Psoas muscle (tissue), 8 donors: ENCODE data around the gene EHMT1. TPM values are rescaled to one million over a fixed set of nuclear protein-coding genes. Genes with fewer than 3 reads are reported as not detected.

Experiments used
- ATAC-seq, 4 donors: fragments of 200-7000 bp; cut with Tn5 transposase; one replicate each; pipeline ENCODE4 v1.9.1; 2020; ENCODE audit warnings: moderate library complexity in 3 of 4, mild to moderate bottlenecking in 2 of 4
- DNase-seq, 2 donors: peaks; one replicate each; pipeline ENCODE4 v3.0.0-alpha.2; 2020
- H3K27ac ChIP-seq: fragments of 200-600 bp; one replicate; pipeline ENCODE4 v1.8.0; 2022
- H3K27me3 ChIP-seq, 3 donors: fragments of 200-600 bp in 1 of 3; one replicate each; pipeline versions ENCODE4 v1.6.1 to v1.8.0; 2013 to 2022; ENCODE audit warnings: low read length in 2 of 3, mild to moderate bottlenecking in 2 of 3, moderate library complexity in 1 of 3; ENCODE audit not compliant: insufficient read depth in 3 of 3
- H3K36me3 ChIP-seq, 2 donors: fragments of 200-600 bp in 1 of 2; one replicate each; pipeline versions ENCODE4 v1.6.1 to v1.8.0; 2013 to 2022; ENCODE audit warnings: low read depth in 1 of 2, mild to moderate bottlenecking in 1 of 2, moderate library complexity in 1 of 2; ENCODE audit not compliant: insufficient read depth in 1 of 2
- H3K4me1 ChIP-seq: fragments of 200-600 bp; one replicate; pipeline ENCODE4 v1.8.0; 2022
- H3K4me3 ChIP-seq: fragments of 200-600 bp; one replicate; pipeline ENCODE4 v1.8.0; 2022; ENCODE audit warnings: mild to moderate bottlenecking
- H3K9me3 ChIP-seq: fragments of 200-600 bp; one replicate; pipeline ENCODE4 v1.8.0; 2022
- CTCF ChIP-seq: fragments of 200-600 bp; IDR thresholded peaks from one replicate; pipeline ENCODE4 v1.8.0; 2022; ENCODE audit warnings: antibody characterized with exemption
- WGBS, 3 donors: extraction: QIAGEN DNeasy Blood & Tissue Kit; methylation state at CpG; one replicate each; pipeline versions ENCODE4 v1.1.6 to v1.1.7; 2013; 5-methylcytosine and 5-hydroxymethylcytosine counted together
- intact Hi-C, 2 donors: fragments of 100-400 bp; cut with DNase I; formaldehyde crosslinking; loops; one replicate each; pipeline versions ENCODE4 v1.11.0 to v1.14.2; 2022
- polyA plus RNA-seq, 3 donors: library from polyadenylated mRNA; stranded (reverse); fragments of 200-250 nt; gene quantifications; one replicate each; pipeline ENCODE4 v1.2.3, GENCODE V29; 2013
- total RNA-seq, 4 donors: library from RNA; stranded (reverse); fragmentation: NEBNext Ultra II Directional in 2 of 4; extraction: Animal tissue kit (Norgen Biotek cat#: 25700) in 2 of 4; gene quantifications; one replicate each; pipeline versions ENCODE4 v1.2.1 to v1.2.4, GENCODE V29; 2021 to 2023
- donor health status: healthy with polysubstance abuse.
- donor health status: DM: no; HTN: no; CAD: no; lungs with moderate emphysema.
- donor health status: Bipolar disorder and iron deficiency.
- donor health status: healthy.
- donor health status: DM: yes; HTN: yes; CAD: no.
- donor health status: DM: no; HTN: no; CAD: no.
- donor health status: DM: no; HTN: no; CAD: no.
- donor health status: DM: yes; HTN: yes; CAD: no.

The EHMT1 gene
- total and polyA plus RNA-seq, 7 donors = 29.0 to 49.6 (median 31.2) TPM

GRCh38 chr9:137674307-137674975, 55.6 kb downstream of the EHMT1 start:
- Histone ChIP-seq H3K4me1 (peaks cover 25% of the 10 kb centered on the region), H3K27me3 (no peaks in the 10 kb centered on the region), H3K4me3 (no peak overlapping the region), H3K27ac (no peak overlapping the region), H3K9me3 (no peaks in the 10 kb centered on the region), H3K36me3 (no peaks in the 10 kb centered on the region)
- ATAC-seq (no peak), DNase-seq (no peak)
- TF ChIP-seq CTCF = no peak
- intact Hi-C loops = loop anchor here in 1 of 2 donors (5.0 kb wide), 1 partner anchor 98 kb away; no protein-coding TSS in a partner anchor
- 59 to 75% (median 70%) methylated on average over 15 of the region's 15 CpGs for WGBS, 3 donors

GRCh38 chr9:137674976-137675320, 56.1 kb downstream of the EHMT1 start:
- 86 to 91% (median 89%) methylated on average over 5 of the region's 5 CpGs for WGBS, 3 donors
- Histone ChIP-seq H3K27ac (no peak overlapping the region), H3K27me3 (no peaks in the 10 kb centered on the region), H3K4me1 (peaks cover 25% of the 10 kb centered on the region), H3K36me3 (no peaks in the 10 kb centered on the region), H3K4me3 (no peak overlapping the region), H3K9me3 (no peaks in the 10 kb centered on the region)
- no peak for TF ChIP-seq CTCF
- ATAC-seq (no peak), DNase-seq (no peak)
- intact Hi-C loops = loop anchor here in 1 of 2 donors (5.0 kb wide), 1 partner anchor 97 kb away; no protein-coding TSS in a partner anchor

- intact Hi-C loops = no loop called here
- DNase-seq = no peak
- no peak for TF ChIP-seq CTCF
- WGBS, 3 donors = 91 to 95% (median 95%) methylated on average over 12 of the region's 12 CpGs
- Histone ChIP-seq H3K27ac (no peak overlapping the region), H3K9me3 (no peaks in the 10 kb centered on the region), H3K27me3 (no peaks in the 10 kb centered on the region), H3K4me1 (peaks cover 26% of the 10 kb centered on the region), H3K4me3 (no peak overlapping the region), H3K36me3 (no peaks in the 10 kb centered on the region)
- ATAC-seq = no peak
These were observed 58.2 kb downstream of the EHMT1 start for GRCh38 chr9:137676998-137677397.

GRCh38 chr9:137678202-137678601, 59.4 kb downstream of the EHMT1 start:
- DNase-seq = no peak
- no peak overlapping the region for H3K27ac ChIP-seq
- no peak for TF ChIP-seq CTCF
- H3K4me1 ChIP-seq = peaks cover 30% of the 10 kb centered on the region
- no peak for ATAC-seq
- no peaks in the 10 kb centered on the region for H3K36me3 ChIP-seq
- no peaks in the 10 kb centered on the region for H3K27me3 ChIP-seq
- H3K9me3 ChIP-seq = no peaks in the 10 kb centered on the region
- H3K4me3 ChIP-seq = no peak overlapping the region
- intact Hi-C loops = no loop called here
- WGBS, 3 donors = 90 to 94% (median 92%) methylated on average over 12 of the region's 12 CpGs

GRCh38 chr9:137679249-137679648, 60.4 kb downstream of the EHMT1 start:
- intact Hi-C loops = no loop called here
- H3K4me1 ChIP-seq = peaks cover 24% of the 10 kb centered on the region
- WGBS, 3 donors = 66 to 71% (median 68%) methylated on average over 6 of the region's 6 CpGs
- ATAC-seq (no peak), DNase-seq (no peak)
- H3K27ac ChIP-seq = no peak overlapping the region
- no peak for TF ChIP-seq CTCF
- H3K36me3 ChIP-seq = no peaks in the 10 kb centered on the region
- no peaks in the 10 kb centered on the region for H3K9me3 ChIP-seq
- H3K4me3 ChIP-seq = no peak overlapping the region
- H3K27me3 ChIP-seq = no peaks in the 10 kb centered on the region
